ENCODE data around the gene NPC1.

The NPC1 gene

DNA sequence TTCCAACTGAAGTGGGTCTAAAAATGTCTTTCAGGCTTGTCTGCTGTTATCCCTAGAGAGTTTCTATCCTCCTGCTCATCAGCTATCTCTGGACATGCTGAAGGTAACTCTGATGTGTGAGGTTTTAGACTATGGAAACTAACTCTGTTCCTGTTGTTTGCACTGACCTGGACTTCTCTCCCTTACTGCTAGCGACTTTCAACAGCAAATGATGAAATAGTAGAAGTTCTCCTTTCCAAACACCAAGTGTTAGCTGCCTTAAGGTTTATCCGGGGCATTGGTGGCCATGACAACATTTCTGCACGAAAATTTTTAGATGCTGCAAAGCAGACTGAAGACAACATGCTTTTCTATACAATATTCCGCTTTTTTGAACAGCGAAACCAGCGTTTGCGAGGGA is 56.1 kb downstream of the NPC1 start:
- Histone ChIP-seq H3K4me3 (ENCODE audit: control insufficient read depth in 1 of 7, extremely low read depth in 1 of 7, insufficient read depth in 4 of 7, low read depth in 2 of 7, low read length in 6 of 7) (no peak overlapping the region), H3K27ac (ENCODE audit: insufficient read depth in 1 of 2, low read depth in 1 of 2, low read length in 2 of 2, poor library complexity in 1 of 2, severe bottlenecking in 2 of 2) (no peak overlapping the region), H3K36me3 (ENCODE audit: control insufficient read depth in 4 of 4, insufficient read depth in 4 of 4, low read length in 3 of 4) (peaks cover 34 to 96% (median 72%) of the 10 kb centered on the region in 4 experiments), H3K9me3 (ENCODE audit: control extremely low read depth in 1 of 5, control insufficient read depth in 4 of 5, insufficient read depth in 2 of 5, low read depth in 1 of 5, low read length in 4 of 5) (no peaks in the 10 kb centered on the region), H3K27me3 (replicated peaks in 2 of 5; ENCODE audit: control insufficient read depth in 4 of 5, insufficient read depth in 5 of 5, low read length in 4 of 5) (no peaks in the 10 kb centered on the region), H3K4me1 (ENCODE audit: control extremely low read depth in 1 of 4, control insufficient read depth in 4 of 4, insufficient read depth in 4 of 4, low read length in 3 of 4) (no peaks in the 10 kb centered on the region)
- ChIA-PET POLR2A (no interaction called here), CTCF (interaction anchor here (0.9 kb wide), 1 partner anchor 14 kb away, joined by 4 read pairs; no protein-coding TSS in a partner anchor)
- WGBS (ENCODE audit: insufficient coverage) = 97% methylated on average over 7 of the region's 7 CpGs
- no peak for DNase-seq

DNA sequence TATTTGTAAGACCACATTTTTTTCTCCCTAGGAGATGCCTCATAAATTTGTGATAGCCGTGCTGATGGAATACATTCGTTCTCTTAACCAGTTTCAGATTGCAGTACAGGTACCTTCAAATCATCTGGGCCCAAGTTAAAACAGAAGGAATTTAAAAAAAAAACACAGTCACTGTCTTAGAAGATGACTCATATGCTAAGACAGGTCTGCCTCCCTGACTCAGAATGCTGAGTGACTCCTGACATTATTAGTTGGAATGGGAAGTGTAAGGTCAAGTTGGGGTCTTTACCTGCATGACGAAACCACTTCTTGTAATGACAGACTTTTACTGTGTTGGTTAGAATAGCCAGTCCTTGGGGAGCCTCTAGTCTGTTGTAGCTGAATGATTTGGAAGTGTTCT is 56.7 kb downstream of the NPC1 start:
- no peaks in the 10 kb centered on the region for H3K4me1 ChIP-seq (ENCODE audit: control extremely low read depth in 1 of 4, control insufficient read depth in 4 of 4, insufficient read depth in 4 of 4, low read length in 3 of 4)
- DNase-seq = no peak
- no peak overlapping the region for H3K27ac ChIP-seq (ENCODE audit: insufficient read depth in 1 of 2, low read depth in 1 of 2, low read length in 2 of 2, poor library complexity in 1 of 2, severe bottlenecking in 2 of 2)
- ChIA-PET POLR2A (no interaction called here), CTCF (interaction anchor here (0.9 to 1.2 kb wide), 2 partner anchors 9 to 14 kb away, joined by 3 to 4 read pairs; no protein-coding TSS in a partner anchor)
- H3K4me3 ChIP-seq (ENCODE audit: control insufficient read depth in 1 of 7, extremely low read depth in 1 of 7, insufficient read depth in 4 of 7, low read depth in 2 of 7, low read length in 6 of 7) = no peak overlapping the region
- 100% methylated on average over 3 of the region's 3 CpGs for WGBS (ENCODE audit: insufficient coverage)
- peaks cover 30 to 93% (median 67%) of the 10 kb centered on the region in 4 experiments for H3K36me3 ChIP-seq (ENCODE audit: control insufficient read depth in 4 of 4, insufficient read depth in 4 of 4, low read length in 3 of 4)
- no peaks in the 10 kb centered on the region for H3K9me3 ChIP-seq (ENCODE audit: control extremely low read depth in 1 of 5, control insufficient read depth in 4 of 5, insufficient read depth in 2 of 5, low read depth in 1 of 5, low read length in 4 of 5)
- no peaks in the 10 kb centered on the region for H3K27me3 ChIP-seq (replicated peaks in 2 of 5; ENCODE audit: control insufficient read depth in 4 of 5, insufficient read depth in 5 of 5, low read length in 4 of 5)

DNA sequence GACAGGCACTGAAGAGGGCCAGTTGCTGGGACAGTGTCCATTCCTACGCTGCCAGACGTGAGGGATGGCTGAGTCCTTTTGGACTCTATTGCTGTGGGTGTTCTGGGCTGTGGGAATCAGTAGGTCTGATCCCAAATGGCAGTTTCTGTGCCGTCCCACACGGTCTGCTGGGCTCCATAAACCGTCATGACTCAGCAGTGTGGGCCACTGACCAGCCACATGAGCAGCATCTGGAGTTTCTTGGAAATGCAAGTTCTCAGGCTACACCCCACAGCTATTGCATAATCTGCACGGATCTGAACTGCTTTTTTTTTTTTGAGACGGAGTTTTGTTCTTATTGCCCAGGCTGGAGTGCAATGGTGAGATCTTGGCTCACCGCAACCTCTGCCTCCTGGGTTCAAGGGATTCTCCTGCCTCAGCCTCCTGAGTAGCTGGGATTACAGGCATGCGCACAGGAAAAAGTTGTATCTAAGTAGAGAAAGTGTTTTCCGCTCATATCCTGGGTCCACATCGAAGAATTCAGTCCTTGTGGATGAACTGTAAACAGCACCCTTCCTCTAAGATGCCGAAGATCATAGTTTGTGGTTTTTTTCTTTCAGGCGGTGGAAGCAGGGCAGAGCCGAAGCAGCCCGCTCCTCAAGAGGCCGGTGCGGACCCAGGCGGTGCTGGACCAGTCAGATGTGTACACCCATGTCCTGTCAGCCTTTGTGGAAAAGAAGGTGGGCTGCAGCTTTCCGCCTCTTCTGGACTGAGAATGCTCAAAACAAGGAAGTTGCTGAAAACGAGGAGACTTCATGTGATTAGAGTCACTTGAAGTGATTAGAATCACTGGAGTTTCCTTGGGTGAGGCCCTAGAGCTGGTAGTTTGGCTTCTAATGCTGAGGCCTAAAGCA is 57.5 kb downstream of the NPC1 start:
- Histone ChIP-seq H3K4me3 (ENCODE audit: control insufficient read depth in 1 of 7, extremely low read depth in 1 of 7, insufficient read depth in 4 of 7, low read depth in 2 of 7, low read length in 6 of 7) (no peak overlapping the region), H3K27me3 (replicated peaks in 2 of 5; ENCODE audit: control insufficient read depth in 4 of 5, insufficient read depth in 5 of 5, low read length in 4 of 5) (no peaks in the 10 kb centered on the region), H3K27ac (ENCODE audit: insufficient read depth in 1 of 2, low read depth in 1 of 2, low read length in 2 of 2, poor library complexity in 1 of 2, severe bottlenecking in 2 of 2) (peak overlapping the region in 1 of 2 experiments; percentile 54), H3K9me3 (ENCODE audit: control extremely low read depth in 1 of 5, control insufficient read depth in 4 of 5, insufficient read depth in 2 of 5, low read depth in 1 of 5, low read length in 4 of 5) (no peaks in the 10 kb centered on the region), H3K36me3 (ENCODE audit: control insufficient read depth in 4 of 4, insufficient read depth in 4 of 4, low read length in 3 of 4) (peaks cover 25 to 93% (median 67%) of the 10 kb centered on the region in 4 experiments), H3K4me1 (ENCODE audit: control extremely low read depth in 1 of 4, control insufficient read depth in 4 of 4, insufficient read depth in 4 of 4, low read length in 3 of 4) (no peaks in the 10 kb centered on the region)
- POLR2A ChIA-PET = no interaction called here
- DNase-seq = no peak
- CTCF ChIA-PET = interaction anchor here (1.2 to 3.1 kb wide), 2 partner anchors 10 to 13 kb away, joined by 3 to 10 read pairs; no protein-coding TSS in a partner anchor
- WGBS (ENCODE audit: insufficient coverage) = 92% methylated on average over 19 of the region's 20 CpGs

DNA sequence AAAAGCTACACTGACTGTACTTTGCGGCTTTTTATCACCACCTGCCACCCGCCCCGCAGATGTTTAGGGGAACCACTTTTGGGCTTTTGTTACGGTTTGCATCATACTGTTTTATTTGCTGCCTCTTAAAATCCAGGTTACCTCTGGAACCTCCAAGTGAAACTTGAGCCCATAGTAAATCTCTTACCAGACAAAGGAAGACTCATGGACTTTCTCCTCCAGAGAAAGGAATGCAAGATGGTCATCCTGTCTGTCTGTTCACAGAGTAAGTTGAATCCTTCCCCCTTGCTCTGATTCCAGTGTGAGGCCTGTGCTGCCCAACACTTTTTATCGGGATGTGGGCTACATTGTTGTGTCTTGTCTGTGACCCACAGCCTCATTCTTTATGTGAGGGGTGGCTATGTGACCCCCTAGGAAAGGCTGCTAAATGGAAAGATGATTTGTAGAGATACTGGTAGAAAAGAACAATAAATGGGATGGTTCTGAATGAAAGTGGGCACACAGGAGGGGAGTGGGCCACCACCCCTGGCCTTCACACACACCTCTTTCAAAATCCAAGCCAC is 59.7 kb downstream of the NPC1 start:
- Histone ChIP-seq H3K4me3 (ENCODE audit: control insufficient read depth in 1 of 7, extremely low read depth in 1 of 7, insufficient read depth in 4 of 7, low read depth in 2 of 7, low read length in 6 of 7) (no peak overlapping the region), H3K27ac (ENCODE audit: insufficient read depth in 1 of 2, low read depth in 1 of 2, low read length in 2 of 2, poor library complexity in 1 of 2, severe bottlenecking in 2 of 2) (no peak overlapping the region), H3K4me1 (ENCODE audit: control extremely low read depth in 1 of 4, control insufficient read depth in 4 of 4, insufficient read depth in 4 of 4, low read length in 3 of 4) (no peaks in the 10 kb centered on the region), H3K36me3 (ENCODE audit: control insufficient read depth in 4 of 4, insufficient read depth in 4 of 4, low read length in 3 of 4) (peaks cover 25 to 93% (median 71%) of the 10 kb centered on the region in 4 experiments), H3K27me3 (replicated peaks in 2 of 5; ENCODE audit: control insufficient read depth in 4 of 5, insufficient read depth in 5 of 5, low read length in 4 of 5) (no peaks in the 10 kb centered on the region), H3K9me3 (ENCODE audit: control extremely low read depth in 1 of 5, control insufficient read depth in 4 of 5, insufficient read depth in 2 of 5, low read depth in 1 of 5, low read length in 4 of 5) (no peaks in the 10 kb centered on the region)
- DNase-seq = no peak
- CTCF ChIA-PET = interaction anchor here (0.5 to 3.1 kb wide), 3 partner anchors 8 to 59 kb away, joined by 3 to 10 read pairs (median 3); no protein-coding TSS in a partner anchor
- 100% methylated on average over 4 of the region's 5 CpGs for WGBS (ENCODE audit: insufficient coverage)
- POLR2A ChIA-PET = no interaction called here

DNA sequence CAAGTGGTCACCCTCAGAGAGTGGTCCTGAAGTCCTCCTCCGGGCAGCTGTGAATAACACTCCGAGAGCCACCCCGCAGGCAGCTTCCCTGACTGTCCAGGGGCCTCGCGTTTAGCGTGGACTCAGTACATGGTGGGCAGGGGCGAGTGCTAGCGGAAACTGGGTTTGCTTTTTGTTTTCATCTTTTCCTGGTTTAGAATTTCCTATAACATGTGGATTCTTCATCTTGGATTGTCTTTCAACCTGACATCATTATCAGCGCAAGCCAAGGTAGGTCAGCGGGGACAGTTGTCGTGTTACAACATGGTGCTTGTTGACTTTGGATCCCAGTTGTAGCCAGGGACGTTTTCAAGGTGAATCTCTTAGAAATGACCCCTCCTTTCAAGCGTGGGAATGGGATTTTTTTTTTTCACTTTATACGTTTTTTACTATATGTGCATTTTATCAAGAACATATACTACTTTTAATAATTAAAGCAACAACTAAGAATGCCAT is 62.0 kb downstream of the NPC1 start:
- ChIA-PET CTCF (interaction anchor here (1.2 kb wide), 2 partner anchors 9 to 108 kb away, joined by 3 read pairs; no protein-coding TSS in a partner anchor), POLR2A (no interaction called here)
- no peaks in the 10 kb centered on the region for H3K27me3 ChIP-seq (replicated peaks in 2 of 5; ENCODE audit: control insufficient read depth in 4 of 5, insufficient read depth in 5 of 5, low read length in 4 of 5)
- WGBS (ENCODE audit: insufficient coverage) = 95% methylated on average over 11 of the region's 14 CpGs
- peaks cover 24 to 93% (median 69%) of the 10 kb centered on the region in 4 experiments for H3K36me3 ChIP-seq (ENCODE audit: control insufficient read depth in 4 of 4, insufficient read depth in 4 of 4, low read length in 3 of 4)
- H3K4me1 ChIP-seq (ENCODE audit: control extremely low read depth in 1 of 4, control insufficient read depth in 4 of 4, insufficient read depth in 4 of 4, low read length in 3 of 4) = no peaks in the 10 kb centered on the region
- no peak overlapping the region for H3K27ac ChIP-seq (ENCODE audit: insufficient read depth in 1 of 2, low read depth in 1 of 2, low read length in 2 of 2, poor library complexity in 1 of 2, severe bottlenecking in 2 of 2)
- no peaks in the 10 kb centered on the region for H3K9me3 ChIP-seq (ENCODE audit: control extremely low read depth in 1 of 5, control insufficient read depth in 4 of 5, insufficient read depth in 2 of 5, low read depth in 1 of 5, low read length in 4 of 5)
- no peak for DNase-seq
- H3K4me3 ChIP-seq (ENCODE audit: control insufficient read depth in 1 of 7, extremely low read depth in 1 of 7, insufficient read depth in 4 of 7, low read depth in 2 of 7, low read length in 6 of 7) = no peak overlapping the region

DNA sequence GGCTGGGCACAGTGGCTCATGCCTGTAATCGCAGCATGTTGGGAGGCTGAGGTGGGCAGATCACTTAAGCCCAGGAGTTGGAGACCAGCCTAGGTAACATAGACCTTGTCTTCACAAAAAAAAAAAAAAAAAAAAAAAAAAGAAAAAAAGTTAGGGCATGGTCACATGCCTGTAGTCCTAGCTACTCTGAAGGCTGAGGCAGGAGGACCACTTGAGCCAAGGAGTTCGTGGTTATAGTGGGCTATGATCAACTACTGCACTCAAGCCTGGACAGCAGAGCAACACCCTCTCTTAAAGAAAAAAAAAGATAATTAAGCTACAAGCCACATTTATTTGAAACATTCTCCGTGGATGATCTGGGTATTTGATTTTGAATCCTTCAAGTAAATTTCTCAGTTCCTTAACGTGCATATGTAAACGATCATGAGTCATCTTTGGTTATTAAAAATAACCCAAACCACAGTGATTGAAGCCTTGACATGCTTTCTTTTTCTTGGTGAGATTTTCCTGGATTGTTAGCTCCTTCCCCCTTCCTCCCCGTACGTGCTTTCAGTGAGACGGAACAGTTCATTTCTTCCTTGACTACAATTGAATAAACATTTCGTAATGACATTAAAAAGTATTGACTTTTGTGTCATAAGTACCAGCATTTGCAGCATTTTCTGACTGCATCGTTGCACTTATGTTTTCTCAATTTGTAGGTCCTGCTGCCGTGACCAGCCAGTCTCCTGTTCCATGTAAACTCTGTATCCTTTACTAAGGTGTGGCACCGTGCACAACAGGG is 62.7 kb downstream of the NPC1 start:
- Histone ChIP-seq H3K36me3 (ENCODE audit: control insufficient read depth in 4 of 4, insufficient read depth in 4 of 4, low read length in 3 of 4) (peaks cover 21 to 93% (median 65%) of the 10 kb centered on the region in 4 experiments), H3K27ac (ENCODE audit: insufficient read depth in 1 of 2, low read depth in 1 of 2, low read length in 2 of 2, poor library complexity in 1 of 2, severe bottlenecking in 2 of 2) (no peak overlapping the region), H3K27me3 (replicated peaks in 2 of 5; ENCODE audit: control insufficient read depth in 4 of 5, insufficient read depth in 5 of 5, low read length in 4 of 5) (no peaks in the 10 kb centered on the region), H3K9me3 (ENCODE audit: control extremely low read depth in 1 of 5, control insufficient read depth in 4 of 5, insufficient read depth in 2 of 5, low read depth in 1 of 5, low read length in 4 of 5) (no peaks in the 10 kb centered on the region), H3K4me3 (ENCODE audit: control insufficient read depth in 1 of 7, extremely low read depth in 1 of 7, insufficient read depth in 4 of 7, low read depth in 2 of 7, low read length in 6 of 7) (no peak overlapping the region), H3K4me1 (ENCODE audit: control extremely low read depth in 1 of 4, control insufficient read depth in 4 of 4, insufficient read depth in 4 of 4, low read length in 3 of 4) (no peaks in the 10 kb centered on the region)
- DNase-seq = no peak
- 87% methylated on average over 7 of the region's 12 CpGs for WGBS (ENCODE audit: insufficient coverage)
- CTCF ChIA-PET = interaction anchor here (0.6 to 3.1 kb wide), 6 partner anchors 9 to 180 kb away, joined by 3 to 10 read pairs (median 3); no protein-coding TSS in a partner anchor
- POLR2A ChIA-PET = no interaction called here

Measured in common myeloid progenitor, CD34-positive (primary cell).